MV-4-11 (cell line): ENCODE measurements around the gene VAC14.
"Not testable (repeated sequence)": the region's sequence is repeated elsewhere in the genome, so short reads cannot be mapped to it uniquely, and the experiment has no call there.

Source experiments
- DNase-seq: peaks from one replicate; lab custom pipeline; 2025; lab: John Stamatoyannopoulos, UW

Gene VAC14

DNA sequence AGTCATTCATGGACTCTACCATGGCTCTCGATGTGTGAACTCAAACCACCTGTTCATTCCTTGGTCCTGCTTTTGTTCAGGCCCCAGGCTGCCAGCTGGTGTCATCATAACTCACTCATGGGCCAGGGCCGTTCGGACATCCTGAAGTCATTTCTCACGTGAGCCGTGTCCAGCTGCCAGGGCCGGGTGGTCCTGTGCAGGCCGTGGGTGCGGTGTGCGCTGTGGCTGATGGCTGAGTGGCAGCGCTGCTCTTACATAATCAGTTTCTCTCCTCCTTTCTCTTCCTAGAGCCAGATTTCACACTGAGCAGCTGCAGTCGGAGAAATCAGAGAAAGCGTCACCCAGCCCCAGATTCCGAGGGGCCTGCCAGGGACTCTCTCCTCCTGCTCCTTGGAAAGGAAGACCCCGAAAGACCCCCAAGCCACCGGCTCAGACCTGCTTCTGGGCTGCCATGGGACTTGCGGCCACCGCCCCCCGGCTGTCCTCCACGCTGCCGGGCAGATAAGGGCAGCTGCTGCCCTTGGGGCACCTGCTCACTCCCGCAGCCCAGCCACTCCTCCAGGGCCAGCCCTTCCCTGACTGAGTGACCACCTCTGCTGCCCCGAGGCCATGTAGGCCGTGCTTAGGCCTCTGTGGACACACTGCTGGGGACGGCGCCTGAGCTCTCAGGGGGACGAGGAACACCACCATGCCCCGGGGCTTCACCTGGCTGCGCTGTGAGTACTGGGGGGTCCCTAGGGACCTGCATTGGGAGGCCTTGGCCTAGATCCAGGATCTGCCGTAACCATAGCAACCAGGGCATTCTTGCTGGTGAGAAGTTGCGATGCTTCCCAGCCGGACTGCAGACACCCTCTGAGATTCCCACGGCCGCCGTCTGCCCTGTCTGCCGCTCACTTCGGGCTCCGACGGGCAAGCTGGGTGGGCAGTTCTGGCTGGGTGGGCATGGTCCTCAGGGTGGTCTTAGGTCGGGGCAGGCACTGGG is 154.4 kb downstream of the VAC14 start, which contains the start of gene IL34:
IL34 (plus strand) TSS at position 300 of the 982 bp plus-strand sequence; CDS start at position 689, 389 bp downstream.
- DNase-seq, result no peak

DNA sequence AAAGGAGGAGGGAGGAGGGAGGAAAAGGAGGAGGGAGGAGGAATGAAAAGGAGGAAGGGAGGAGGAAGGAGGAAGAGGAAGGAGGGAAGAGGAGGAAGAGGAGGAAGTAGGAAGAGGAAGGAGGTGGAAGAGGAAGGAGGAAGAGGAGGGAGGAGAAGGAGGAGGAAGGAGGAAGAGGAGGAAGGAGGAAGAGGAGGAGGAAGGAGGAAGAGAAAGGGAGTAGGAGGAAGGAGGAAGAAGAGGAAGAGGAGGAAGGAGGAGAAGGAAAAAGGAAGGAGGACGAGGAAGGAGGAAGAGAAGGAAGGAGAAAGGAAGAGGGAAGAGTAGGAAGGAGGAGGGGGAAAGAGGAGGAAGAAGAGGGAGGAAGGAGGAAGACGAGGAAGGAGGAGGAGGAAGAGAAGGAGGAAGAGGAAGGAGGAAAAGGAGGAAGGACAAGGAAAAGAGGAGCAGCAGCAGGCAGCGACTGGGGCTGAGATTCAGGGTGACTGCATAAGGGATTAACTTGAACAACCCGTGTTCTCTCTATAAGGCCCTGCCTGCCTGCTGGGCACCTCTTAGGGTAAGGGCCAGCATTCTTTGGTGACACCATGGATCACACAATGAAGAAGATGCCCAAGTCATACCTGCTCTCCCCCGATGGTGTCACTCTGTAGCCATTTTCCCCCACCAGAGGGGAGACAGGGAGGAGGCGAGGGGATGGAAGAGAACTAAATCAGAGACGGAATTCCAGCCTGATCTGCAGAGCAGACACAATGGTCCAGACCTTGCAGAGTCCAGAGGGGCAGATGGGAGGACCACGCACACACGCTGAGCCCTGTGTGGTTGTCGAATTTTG is 156.0 kb downstream of the VAC14 start:
- DNase-seq, result no peak

- DNase-seq, result not testable (repeated sequence)
Observed at GRCh38 chr16:70643264-70643663, 157.7 kb downstream of the VAC14 start.

DNA sequence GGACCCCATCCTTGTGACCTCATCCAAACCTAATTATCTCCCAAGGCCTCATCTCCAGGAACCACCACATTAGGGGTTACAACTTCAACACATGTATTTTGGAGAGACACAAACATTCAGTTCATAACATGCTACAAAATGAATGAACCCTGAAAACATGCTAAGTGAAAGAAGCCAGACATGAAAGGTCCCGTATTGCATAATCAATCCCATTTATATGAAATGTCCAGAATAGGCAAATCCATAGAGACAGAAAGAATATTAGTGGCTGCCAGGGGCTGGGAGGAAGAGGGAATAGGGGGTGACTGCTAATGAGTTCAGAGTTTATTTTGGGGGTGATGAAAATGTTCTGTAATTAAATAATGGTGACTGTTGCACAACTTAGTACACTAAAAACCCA is 158.3 kb downstream of the VAC14 start:
- no peak for DNase-seq

DNA sequence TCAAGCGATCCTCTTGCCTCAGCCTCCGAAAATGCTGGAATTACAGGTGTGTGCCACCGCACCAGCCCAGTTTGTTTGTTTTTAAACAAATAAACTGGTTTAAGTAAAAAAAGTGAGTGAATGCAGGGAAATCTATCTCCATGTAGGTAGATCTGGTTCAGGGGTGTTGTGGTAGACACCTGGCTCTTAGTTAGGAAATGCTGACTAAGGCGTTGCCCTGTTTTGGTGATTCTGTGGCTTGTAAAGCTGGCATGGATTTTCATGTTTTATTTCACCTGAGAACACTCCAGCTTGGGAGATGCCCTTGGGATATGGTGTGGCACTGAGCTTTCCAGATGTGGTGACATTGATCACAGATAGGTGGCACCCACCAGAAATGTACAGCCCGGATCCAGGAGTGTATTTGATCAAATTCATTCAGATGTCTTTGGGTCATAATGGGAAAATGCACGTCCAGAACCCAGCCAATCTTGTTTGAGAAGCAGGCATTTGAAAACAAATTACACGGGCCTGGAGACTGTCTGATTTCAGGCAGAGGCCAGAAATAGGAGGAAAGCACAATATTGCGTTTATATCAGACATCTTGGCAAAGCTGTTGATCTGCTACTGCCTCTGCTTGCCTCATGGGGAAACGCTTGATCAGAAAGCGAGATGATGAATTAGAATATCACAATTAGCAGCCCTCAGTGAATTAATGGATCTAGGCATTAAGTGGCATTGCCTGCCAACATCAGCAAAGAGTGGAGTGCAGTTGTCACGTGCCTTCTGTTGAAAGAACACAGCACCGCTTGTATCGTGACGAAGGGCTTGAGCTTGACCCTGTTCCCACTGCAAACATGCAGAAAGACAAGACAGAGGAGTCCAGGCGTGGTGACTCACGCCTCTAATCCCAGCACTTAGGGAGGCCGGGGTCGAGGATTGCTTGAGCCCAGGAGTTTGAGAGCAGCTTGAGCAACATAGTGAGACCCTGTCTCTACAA is 161.9 kb downstream of the VAC14 start:
- DNase-seq, result no peak
